HT-29 (cell line): Measurements from ENCODE around the gene NELFCD. TPM values are rescaled to one million over a fixed set of nuclear protein-coding genes. Genes with fewer than 3 reads are reported as not detected.
"Not testable (repeated sequence)": the region's sequence is repeated elsewhere in the genome, so short reads cannot be mapped to it uniquely, and the experiment has no call there.

ENCODE experiments used
- DNase-seq: peaks from one replicate; pipeline ENCODE4 v3.0.0-alpha.2; 2015; ENCODE audit warnings: low spot score
- total RNA-seq: library from RNA; depleted of rRNA; stranded (reverse); fragments of >200 nt; shearing (Covaris generic); gene quantifications from 2 replicates; pipeline ENCODE4 v1.2.3, GENCODE V29; 2014; rRNA removed

Gene NELFCD
- total RNA-seq = 117 and 134 TPM in 2 replicates

GRCh38 chr20:58980711-58981627, at the start of gene NELFCD:
Gene NELFCD, plus strand, starts transcription at chr20:58981256. Its CDS starts 54 bp downstream, at chr20:58981310.
- peak; percentile 91 for DNase-seq

DNA sequence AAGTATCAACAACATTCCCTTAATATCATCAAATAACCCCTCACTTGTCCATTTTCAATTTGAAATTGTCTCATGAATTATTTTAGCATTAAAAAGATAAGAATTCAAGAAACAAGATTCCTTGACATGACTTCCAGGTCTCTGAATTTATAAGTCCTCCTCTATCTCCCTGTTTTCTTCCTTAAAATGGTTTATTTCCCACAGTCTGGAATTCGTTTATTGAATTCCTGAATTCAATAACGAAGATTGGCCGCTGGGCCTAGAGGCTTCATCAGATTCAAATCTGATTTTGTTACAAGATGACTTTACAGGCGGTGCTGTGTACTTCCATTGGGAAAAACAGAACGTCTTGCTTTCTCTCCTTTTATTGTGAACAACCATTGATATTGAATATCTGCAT, 48.9 kb upstream of the NELFCD start:
- no peak for DNase-seq

DNA sequence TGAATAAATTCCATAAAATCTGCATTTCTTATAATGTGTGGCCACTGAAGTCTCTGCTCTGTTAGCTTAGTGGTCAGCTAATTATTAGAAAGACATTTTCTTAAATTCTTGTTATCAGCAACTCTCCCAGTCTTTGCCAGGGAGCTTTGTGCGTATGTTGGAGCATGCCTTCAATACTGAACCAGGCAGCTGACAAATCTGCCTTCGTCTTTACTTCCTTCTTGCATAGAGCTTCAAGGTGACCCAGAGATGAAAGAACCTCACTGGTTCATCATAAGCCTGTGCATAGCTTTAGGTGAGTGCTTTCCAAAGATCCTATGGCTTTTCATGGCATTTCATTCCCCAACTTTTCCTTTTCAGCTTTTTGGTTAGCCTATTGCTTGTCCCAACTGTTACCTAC, 43.0 kb upstream of the NELFCD start:
- DNase-seq = no peak

DNA sequence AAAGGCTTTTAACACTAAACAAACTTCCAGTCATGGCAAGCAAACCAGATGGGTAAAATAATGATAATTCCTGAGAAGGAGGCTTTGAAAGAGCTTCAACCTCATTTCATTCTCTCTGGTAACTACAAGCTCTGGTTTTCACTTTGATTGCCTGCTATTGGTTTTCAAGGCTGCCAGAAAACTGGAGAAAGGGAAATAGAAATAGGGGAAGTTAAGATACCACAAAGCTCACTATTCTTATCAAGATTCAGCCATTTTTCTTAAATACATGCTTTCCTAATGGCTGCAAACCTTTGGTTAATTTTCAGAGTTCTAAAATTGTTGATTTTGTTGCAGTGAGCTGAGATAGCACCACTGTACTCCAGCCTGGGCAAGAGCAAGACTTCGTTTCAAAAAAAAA, 42.5 kb upstream of the NELFCD start:
- no peak for DNase-seq

GRCh38 chr20:58941471-58941870, 39.6 kb upstream of the NELFCD start:
- DNase-seq = no peak

- no peak for DNase-seq
Measured at GRCh38 chr20:58942549-58942948, 38.5 kb upstream of the NELFCD start.

- peak; percentile 67 for DNase-seq
Measured at GRCh38 chr20:58944610-58945009, 36.4 kb upstream of the NELFCD start.

DNA sequence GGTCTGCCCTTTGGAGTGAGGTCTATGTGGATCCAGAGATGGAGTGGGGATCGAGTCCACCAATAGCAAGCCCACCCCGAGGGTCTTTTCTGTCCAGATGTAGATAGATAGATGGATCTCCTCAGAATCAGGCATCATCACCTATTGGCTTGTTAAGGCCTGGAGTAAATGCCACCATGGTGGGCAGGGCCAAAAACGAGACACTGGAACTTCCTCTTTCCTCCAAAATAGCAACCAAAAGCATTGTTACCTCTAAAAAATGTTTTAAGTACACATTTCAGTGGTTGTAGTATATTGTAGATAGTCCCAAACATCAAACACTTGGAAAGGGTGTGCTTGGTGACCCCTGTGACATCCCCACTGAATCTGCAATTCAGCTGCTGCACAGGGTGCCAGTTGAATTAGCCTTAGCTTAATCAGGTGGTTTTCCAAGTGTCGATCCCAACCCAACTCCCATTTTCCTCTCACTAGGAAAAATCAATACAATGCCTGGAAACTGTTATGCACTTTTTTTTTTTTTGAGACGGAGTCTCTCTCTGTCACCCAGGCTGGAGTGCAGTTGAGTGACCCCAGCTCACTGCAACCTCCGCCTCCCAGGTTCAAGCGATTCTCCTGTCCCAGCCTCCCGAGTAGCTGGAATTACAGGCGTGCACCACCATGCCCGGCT, 35.0 kb upstream of the NELFCD start:
- no peak for DNase-seq

DNA sequence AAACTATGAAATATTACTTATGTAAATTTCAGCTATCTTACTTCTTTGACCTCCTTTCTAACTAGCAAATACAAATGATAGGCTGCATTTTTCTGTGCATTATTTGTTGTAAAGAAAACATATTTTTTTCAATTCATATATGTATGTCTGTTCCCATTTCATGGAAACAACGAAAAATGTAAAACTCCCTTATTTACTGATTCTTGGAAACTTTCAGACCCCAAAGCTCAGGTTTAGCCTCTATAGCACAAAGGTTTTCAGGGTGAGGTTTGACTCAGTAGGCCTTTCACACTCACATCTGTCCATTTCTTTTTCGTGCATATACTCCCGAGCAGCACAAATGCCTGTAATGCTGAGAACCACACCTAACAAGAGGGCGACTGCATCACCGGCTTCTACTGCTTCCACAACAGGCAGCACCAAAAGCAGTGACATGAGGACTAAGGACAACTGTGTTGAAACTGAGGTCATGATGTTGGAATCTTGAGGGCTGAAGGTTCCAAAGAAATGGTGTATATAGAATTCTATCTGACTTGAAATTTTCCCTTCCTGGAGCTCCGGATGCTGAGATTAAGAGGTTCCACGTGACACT, 33.2 kb upstream of the NELFCD start:
- DNase-seq = not testable (repeated sequence)

DNA sequence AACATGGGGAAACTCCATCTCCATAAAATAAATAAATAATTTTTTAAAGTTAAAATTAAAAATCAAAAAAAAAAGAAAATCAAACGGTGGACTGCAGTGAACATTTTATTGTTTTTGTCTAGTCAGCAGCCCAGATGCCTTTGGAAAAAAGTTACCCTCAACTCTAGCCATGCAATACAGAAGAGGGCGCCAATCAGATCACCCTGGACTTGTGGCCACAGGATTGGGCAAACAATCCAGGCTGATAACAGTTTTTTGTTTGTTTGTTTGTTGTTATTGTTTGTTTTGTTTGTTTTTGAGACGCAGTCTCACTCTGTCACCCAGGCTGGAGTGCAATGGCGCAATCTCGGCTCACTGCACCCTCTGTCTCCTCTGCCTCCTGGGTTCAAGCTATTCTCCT, 30.5 kb upstream of the NELFCD start:
- DNase-seq = no peak

DNA sequence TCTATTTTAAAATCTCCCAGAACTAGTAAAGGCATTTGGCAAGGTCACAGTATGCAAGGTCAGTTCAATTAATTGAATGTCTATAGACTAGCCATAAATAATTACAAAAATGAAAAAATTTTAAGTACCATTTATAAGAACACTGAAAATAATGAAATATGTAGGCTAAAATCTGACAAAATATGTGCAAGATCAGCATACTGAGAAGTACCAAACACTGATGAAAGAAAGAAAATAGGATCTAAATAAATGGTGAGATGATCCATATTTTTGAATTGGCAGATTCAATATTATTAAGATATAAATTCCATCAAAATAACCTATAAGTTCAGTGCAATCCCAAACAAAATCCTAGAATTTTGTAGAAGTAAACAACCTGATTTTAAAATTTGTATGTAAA, 28.0 kb upstream of the NELFCD start:
- DNase-seq = no peak

- peak; percentile 18 for DNase-seq
Measured at GRCh38 chr20:58956078-58956477, 25.0 kb upstream of the NELFCD start.

GRCh38 chr20:58959652-58960051, 21.4 kb upstream of the NELFCD start:
- DNase-seq = no peak

GRCh38 chr20:58963060-58963584, 17.9 kb upstream of the NELFCD start:
- DNase-seq = no peak

- not testable (repeated sequence) for DNase-seq
Measured at GRCh38 chr20:58963922-58964321, 17.1 kb upstream of the NELFCD start.

GRCh38 chr20:58965270-58966064, 15.6 kb upstream of the NELFCD start:
- no peak for DNase-seq

DNA sequence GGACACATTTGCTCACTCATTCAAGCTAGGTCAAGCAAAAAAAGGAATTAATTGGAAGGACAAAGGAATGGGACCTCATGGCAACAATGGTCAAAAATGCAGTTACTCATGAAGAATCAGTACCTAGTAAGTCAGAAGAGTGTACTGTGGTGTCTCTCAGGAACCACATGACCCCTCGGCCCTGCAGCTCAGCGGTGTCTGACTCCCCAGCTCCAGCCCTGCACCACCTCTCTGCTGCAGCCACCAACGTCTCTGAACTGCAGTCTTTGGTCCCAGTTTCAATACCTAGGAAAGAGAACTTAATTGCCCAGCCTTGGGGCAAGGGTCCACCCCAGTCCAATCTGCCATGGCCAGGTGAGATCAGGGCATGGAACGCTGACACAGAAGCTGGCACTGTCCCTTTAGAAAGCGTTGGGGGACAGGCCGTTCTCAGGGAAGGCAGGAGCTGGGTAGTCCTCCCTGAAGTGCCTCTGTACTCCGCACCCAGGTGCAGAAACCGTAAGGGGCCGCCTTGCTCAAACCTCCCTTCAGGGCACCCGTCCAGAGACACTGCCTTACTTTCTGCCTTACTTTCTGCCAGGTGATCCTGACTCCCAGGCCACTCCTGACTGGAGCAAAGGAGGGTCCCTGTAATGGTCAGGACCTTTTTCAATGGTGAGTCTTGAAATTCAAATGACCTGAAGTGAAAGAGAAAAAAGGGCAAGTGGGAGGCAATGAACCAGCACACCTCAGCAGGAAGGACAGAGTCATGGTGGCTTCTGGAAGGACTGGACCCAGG, 13.2 kb upstream of the NELFCD start:
- DNase-seq = no peak

DNA sequence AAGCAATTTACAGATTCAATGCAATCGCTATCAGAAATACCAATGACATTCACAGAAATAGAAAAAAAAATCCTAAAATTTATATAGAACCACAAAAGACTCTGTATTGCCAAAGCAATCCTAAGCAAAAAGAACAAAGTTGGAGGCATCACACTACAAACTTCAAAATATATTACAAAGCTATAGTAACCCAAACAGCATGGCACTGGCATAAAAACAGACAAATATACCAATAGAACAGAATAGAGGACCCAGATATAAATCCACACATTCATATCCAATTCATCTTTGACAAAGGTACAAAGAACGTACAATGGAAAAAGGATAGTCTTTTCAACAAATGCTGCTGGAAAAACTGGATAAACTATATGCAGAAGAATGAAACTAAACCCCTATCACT, 11.6 kb upstream of the NELFCD start:
- no peak for DNase-seq

DNA sequence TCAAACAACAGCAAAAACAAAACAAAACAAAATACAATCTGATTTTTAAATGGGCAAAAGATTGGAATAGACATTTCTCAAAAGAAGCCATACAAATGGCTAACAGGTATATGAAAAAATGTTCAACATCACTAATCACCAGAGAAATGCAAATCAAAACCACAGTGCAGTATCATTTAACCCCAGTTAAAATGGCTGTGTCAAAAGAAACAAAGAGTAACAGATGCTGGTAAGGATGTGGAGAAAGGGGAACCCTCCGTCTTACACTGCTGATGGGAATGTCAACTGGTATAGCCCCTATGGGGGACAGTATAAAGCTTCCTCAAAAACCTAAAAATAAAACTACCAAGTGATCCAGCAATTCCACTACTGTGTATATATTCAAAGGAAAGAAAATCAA, 10.9 kb upstream of the NELFCD start:
- no peak for DNase-seq

GRCh38 chr20:58971429-58971828, 9.6 kb upstream of the NELFCD start:
- DNase-seq = no peak

DNA sequence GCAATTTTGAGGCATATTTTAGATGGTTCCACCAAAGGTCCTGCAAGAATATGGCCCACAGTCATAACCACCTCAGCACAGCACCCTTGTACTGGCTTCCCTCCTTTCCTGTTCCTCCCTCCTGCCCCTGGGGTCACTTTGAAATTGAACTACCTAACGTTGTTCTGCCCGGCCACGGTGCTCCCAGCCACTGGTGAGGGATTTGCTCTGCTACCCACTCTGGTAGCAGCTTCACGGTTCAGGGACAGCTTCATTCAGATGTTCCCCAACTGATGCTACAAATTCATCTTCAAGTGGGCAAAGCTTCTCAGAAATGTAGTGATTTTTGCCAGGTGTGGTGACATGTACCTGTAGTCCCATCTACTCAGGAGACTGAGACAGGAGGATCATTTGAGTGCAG, 7.9 kb upstream of the NELFCD start:
- no peak for DNase-seq
